ENCODE results near the gene AXDND1.
"Not testable (repeated sequence)": the region's sequence is repeated elsewhere in the genome, so short reads cannot be mapped to it uniquely, and the experiment has no call there.

Gene AXDND1

GRCh38 chr1:179365342-179366092 is at the start of gene AXDND1:
TSS of gene AXDND1 (plus strand) at chr1:179365971. CDS start at chr1:179366510, 539 bp downstream.
- peak; percentile 74 to 86 for DNase-seq

GRCh38 chr1:179318491-179318890 is 47.3 kb upstream of the AXDND1 start:
- DNase-seq, result no peak

GRCh38 chr1:179321533-179322216 is 44.1 kb upstream of the AXDND1 start:
- no peak for DNase-seq

GRCh38 chr1:179322557-179322956 is 43.2 kb upstream of the AXDND1 start:
- no peak for DNase-seq

- no peak for DNase-seq
Measured at GRCh38 chr1:179323436-179323835, 42.3 kb upstream of the AXDND1 start.

GRCh38 chr1:179325836-179326235 is 39.9 kb upstream of the AXDND1 start:
- DNase-seq, result no peak

- DNase-seq, result no peak
Measured at GRCh38 chr1:179326746-179327145, 39.0 kb upstream of the AXDND1 start.

- no peak for DNase-seq
Measured at GRCh38 chr1:179327196-179327595, 38.6 kb upstream of the AXDND1 start.

- no peak for DNase-seq
Measured at GRCh38 chr1:179327679-179328078, 38.1 kb upstream of the AXDND1 start.

- no peak for DNase-seq
Measured at GRCh38 chr1:179329862-179330261, 35.9 kb upstream of the AXDND1 start.

GRCh38 chr1:179334440-179334839 is 31.3 kb upstream of the AXDND1 start:
- DNase-seq, result no peak

GRCh38 chr1:179337288-179337687 is 28.5 kb upstream of the AXDND1 start:
- no peak for DNase-seq

GRCh38 chr1:179337942-179338560 is 27.7 kb upstream of the AXDND1 start:
- no peak for DNase-seq

GRCh38 chr1:179340918-179341317 is 24.9 kb upstream of the AXDND1 start:
- no peak for DNase-seq

- no peak for DNase-seq
Measured at GRCh38 chr1:179341943-179342547, 23.7 kb upstream of the AXDND1 start.

- no peak for DNase-seq
Measured at GRCh38 chr1:179342740-179343404, 22.9 kb upstream of the AXDND1 start.

- DNase-seq, result no peak
Measured at GRCh38 chr1:179351281-179351680, 14.5 kb upstream of the AXDND1 start.

GRCh38 chr1:179352236-179352635 is 13.5 kb upstream of the AXDND1 start:
- no peak for DNase-seq

- no peak for DNase-seq
Measured at GRCh38 chr1:179353546-179353945, 12.2 kb upstream of the AXDND1 start.

- not testable (repeated sequence) for DNase-seq
Measured at GRCh38 chr1:179361631-179362030, 4.1 kb upstream of the AXDND1 start.

GRCh38 chr1:179366093-179366800 is 476 bp downstream of the AXDND1 start:
- DNase-seq, result no peak

GRCh38 chr1:179369751-179370341 is 4.1 kb downstream of the AXDND1 start:
- peak; percentile 57 to 70 for DNase-seq

All from SHP77 (cell line).